Colonic mucosa (tissue), 4 donors: ENCODE data around the gene SUSD3. TPM values are rescaled to one million over a fixed set of nuclear protein-coding genes. Genes with fewer than 3 reads are reported as not detected.

Experiments
- DNase-seq: peaks from one replicate; pipeline ENCODE4 v3.0.0-alpha.2; 2020
- H3K27ac ChIP-seq: fragments of 200-600 bp; one replicate; pipeline ENCODE4 v1.8.0; 2021
- H3K27me3 ChIP-seq: fragments of 200-600 bp; one replicate; pipeline ENCODE4 v1.8.0; 2021
- H3K36me3 ChIP-seq: fragments of 200-600 bp; one replicate; pipeline ENCODE4 v1.8.0; 2021
- H3K4me1 ChIP-seq: fragments of 200-600 bp; one replicate; pipeline ENCODE4 v1.8.0; 2021; ENCODE audit warnings: mild to moderate bottlenecking
- H3K4me3 ChIP-seq: fragments of 200-600 bp; one replicate; pipeline ENCODE4 v1.8.0; 2021
- H3K9ac ChIP-seq, 2 donors: one replicate each; pipeline ENCODE4 v1.7.0; 2013; ENCODE audit warnings: control low read depth in 2 of 2, low read depth in 2 of 2, low read length in 2 of 2
- H3K9me3 ChIP-seq: fragments of 200-600 bp; one replicate; pipeline ENCODE4 v1.8.0; 2021
- CTCF ChIP-seq: fragments of 200-600 bp; IDR thresholded peaks from one replicate; pipeline ENCODE4 v1.8.0; 2022; ENCODE audit warnings: antibody characterized with exemption, mild to moderate bottlenecking
- intact Hi-C: fragments of 100-400 bp; cut with DNase I; formaldehyde crosslinking; loops from one replicate; pipeline ENCODE4 v1.14.1; 2022
- total RNA-seq, 2 donors: library from RNA; stranded (reverse); fragmentation: NEBNext Ultra II Directional in 1 of 2; extraction: Animal tissue kit (Norgen Biotek cat#: 25700) in 1 of 2; gene quantifications; one replicate each; pipeline ENCODE4 v1.2.1, GENCODE V29; 2021
- donor health status: healthy.
- donor health status: DM: no; HTN: no; CAD: no.
- donor health status: DM: no; HTN: no; CAD: no.

SUSD3 gene
- total RNA-seq, 2 donors from 2014 or later, result 1.6 to 2.2 TPM

GRCh38 chr9:93039976-93040375 lies 18.5 kb upstream of the SUSD3 start:
- Histone ChIP-seq H3K4me3 (no peak overlapping the region), H3K9ac (no peak overlapping the region), H3K36me3 (no peaks in the 10 kb centered on the region), H3K27ac (no peak overlapping the region), H3K9me3 (no peaks in the 10 kb centered on the region), H3K4me1 (no peaks in the 10 kb centered on the region), H3K27me3 (no peaks in the 10 kb centered on the region)
- DNase-seq, result no peak
- intact Hi-C loops, result no loop called here
- TF ChIP-seq CTCF, result no peak

- H3K4me3 ChIP-seq, result no peak overlapping the region
- H3K4me1 ChIP-seq, result no peaks in the 10 kb centered on the region
- H3K27ac ChIP-seq, result no peak overlapping the region
- no peak overlapping the region for H3K9ac ChIP-seq
- no peak for DNase-seq
- no peaks in the 10 kb centered on the region for H3K36me3 ChIP-seq
- no peak for TF ChIP-seq CTCF
- H3K27me3 ChIP-seq, result no peaks in the 10 kb centered on the region
- intact Hi-C loops, result no loop called here
- no peaks in the 10 kb centered on the region for H3K9me3 ChIP-seq
Measured at GRCh38 chr9:93040409-93040808, 18.1 kb upstream of the SUSD3 start.

- H3K36me3 ChIP-seq, result no peaks in the 10 kb centered on the region
- no peaks in the 10 kb centered on the region for H3K4me1 ChIP-seq
- no peaks in the 10 kb centered on the region for H3K27me3 ChIP-seq
- H3K9me3 ChIP-seq, result no peaks in the 10 kb centered on the region
- no peak overlapping the region for H3K27ac ChIP-seq
- no peak for TF ChIP-seq CTCF
- intact Hi-C loops, result no loop called here
- H3K4me3 ChIP-seq, result no peak overlapping the region
- no peak overlapping the region for H3K9ac ChIP-seq
- DNase-seq, result no peak
Measured at GRCh38 chr9:93041108-93041802, 17.2 kb upstream of the SUSD3 start.

- Histone ChIP-seq H3K27ac (no peak overlapping the region), H3K9ac (no peak overlapping the region), H3K4me3 (no peak overlapping the region), H3K27me3 (no peaks in the 10 kb centered on the region), H3K9me3 (no peaks in the 10 kb centered on the region), H3K4me1 (no peaks in the 10 kb centered on the region), H3K36me3 (no peaks in the 10 kb centered on the region)
- no peak for DNase-seq
- no peak for TF ChIP-seq CTCF
- intact Hi-C loops, result no loop called here
Measured at GRCh38 chr9:93043122-93043521, 15.4 kb upstream of the SUSD3 start.

GRCh38 chr9:93045521-93045920 lies 13.0 kb upstream of the SUSD3 start:
- no peaks in the 10 kb centered on the region for H3K36me3 ChIP-seq
- no peak overlapping the region for H3K9ac ChIP-seq
- no peak overlapping the region for H3K4me3 ChIP-seq
- intact Hi-C loops, result no loop called here
- DNase-seq, result no peak
- no peak overlapping the region for H3K27ac ChIP-seq
- no peak for TF ChIP-seq CTCF
- no peaks in the 10 kb centered on the region for H3K4me1 ChIP-seq
- no peaks in the 10 kb centered on the region for H3K27me3 ChIP-seq
- H3K9me3 ChIP-seq, result no peaks in the 10 kb centered on the region
